IMR-90 (cell line): Measurements from ENCODE around the gene PLOD3. TPM values are rescaled to one million over a fixed set of nuclear protein-coding genes. Genes with fewer than 3 reads are reported as not detected.

Experiments used
- ATAC-seq: fragments of 200-7000 bp; cut with Tn5 transposase; 2 replicates; pipeline ENCODE4 v1.9.1; 2020; ENCODE audit warnings: low read depth, mild to moderate bottlenecking, moderate library complexity
- BruUV-seq: library from RNA; stranded (reverse); fragments of 400-500 nt; replicated peaks from 2 replicates; lab custom pipeline; 2021; lab: Mats Ljungman, UMichigan
- CTCF ChIA-PET: fragments of 300-600 bp; formaldehyde crosslinking; extraction: SDS; loops from one replicate; lab custom pipeline; 2021; ENCODE audit warnings: antibody characterized with exemption; lab: Yijun Ruan, JAX
- POLR2A ChIA-PET: fragments of 300-600 bp; sonication (Branson Sonifier 250); formaldehyde crosslinking; loops from one replicate; lab custom pipeline; 2022; ENCODE audit warnings: antibody characterized with exemption; ENCODE audit not compliant: unreplicated experiment; lab: Charles Lee
- DNase-seq: peaks from one replicate; pipeline ENCODE4 v3.0.0; 2013
- H2AFZ ChIP-seq: replicated peaks from 2 replicates; pipeline ENCODE3; 2013; ENCODE audit warnings: low read length, mild to moderate bottlenecking; ENCODE audit not compliant: poor library complexity
- H2AK5ac ChIP-seq: 2 replicates; pipeline ENCODE4 v1.6.1; 2013; ENCODE audit warnings: low read depth, low read length, inconsistent platforms
- H2AK9ac ChIP-seq: replicated peaks from 2 replicates; pipeline ENCODE3; 2013; ENCODE audit warnings: mild to moderate bottlenecking, low read depth, low read length, moderate library complexity; ENCODE audit not compliant: poor library complexity
- H2BK120ac ChIP-seq: 2 replicates; pipeline ENCODE4 v1.6.1; 2013; ENCODE audit warnings: low read depth, low read length, inconsistent platforms
- H2BK15ac ChIP-seq: 3 replicates; pipeline ENCODE4 v1.6.1; 2013; ENCODE audit warnings: low read depth, low read length, inconsistent platforms
- H2BK20ac ChIP-seq: 2 replicates; pipeline ENCODE4 v1.6.1; 2013; ENCODE audit warnings: low read depth, mild to moderate bottlenecking, inconsistent platforms, low read length, moderate library complexity
- H2BK5ac ChIP-seq: 2 replicates; pipeline ENCODE4 v1.6.1; 2013; ENCODE audit warnings: mild to moderate bottlenecking, low read depth, low read length, inconsistent platforms; ENCODE audit not compliant: poor library complexity, severe bottlenecking
- H3K14ac ChIP-seq: replicated peaks from 2 replicates; pipeline ENCODE4 v1.6.1; 2013; ENCODE audit warnings: low read depth, low read length, inconsistent platforms
- H3K18ac ChIP-seq: 2 replicates; pipeline ENCODE4 v1.6.1; 2013; ENCODE audit warnings: low read depth, low read length, control low read depth
- H3K23ac ChIP-seq: 2 replicates; pipeline ENCODE4 v1.6.1; 2013; ENCODE audit warnings: low read depth, low read length, inconsistent platforms
- H3K27ac ChIP-seq: 2 replicates; pipeline ENCODE4 v1.5.1; 2013; ENCODE audit warnings: mild to moderate bottlenecking, control low read depth, low read length; ENCODE audit not compliant: insufficient read depth
- H3K27me3 ChIP-seq: 2 replicates; pipeline ENCODE4 v1.6.1; 2013; ENCODE audit warnings: low read length; ENCODE audit not compliant: control insufficient read depth, insufficient read depth
- H3K36me3 ChIP-seq: 2 replicates; pipeline ENCODE4 v1.6.1; 2013; ENCODE audit warnings: low read length, mixed read lengths; ENCODE audit not compliant: control insufficient read depth, insufficient read depth
- H3K4ac ChIP-seq: 2 replicates; pipeline ENCODE4 v1.6.1; 2013; ENCODE audit warnings: low read depth, low read length, inconsistent platforms
- H3K4me1 ChIP-seq: 2 replicates; pipeline ENCODE4 v1.6.1; 2013; ENCODE audit warnings: low read length, mixed read lengths; ENCODE audit not compliant: control insufficient read depth, insufficient read depth
- H3K4me2 ChIP-seq: 2 replicates; pipeline ENCODE4 v1.6.1; 2013; ENCODE audit warnings: low read depth, mild to moderate bottlenecking, control low read depth, low read length, moderate library complexity
- H3K4me3 ChIP-seq: 2 replicates; pipeline ENCODE4 v1.5.1; 2013; ENCODE audit warnings: low read depth, mild to moderate bottlenecking, control low read depth, low read length, moderate library complexity; ENCODE audit not compliant: insufficient read depth
- H3K56ac ChIP-seq: 2 replicates; pipeline ENCODE4 v1.6.1; 2013; ENCODE audit warnings: low read length, inconsistent platforms; ENCODE audit not compliant: insufficient read depth; ENCODE audit errors: extremely low read depth
- H3K79me1 ChIP-seq, 2 experiments: 2 replicates each; pipeline ENCODE4 v1.6.1; 2013; ENCODE audit warnings: low read length in 2 of 2, inconsistent platforms in 1 of 2, low read depth in 1 of 2
- H3K9ac ChIP-seq: 2 replicates; pipeline ENCODE4 v1.6.1; 2013; ENCODE audit warnings: low read depth, low read length, control low read depth
- H3K9me1 ChIP-seq: 2 replicates; pipeline ENCODE4 v1.6.1; 2013; ENCODE audit warnings: low read length, inconsistent platforms; ENCODE audit not compliant: insufficient read depth
- H3K9me3 ChIP-seq: 2 replicates; pipeline ENCODE4 v1.6.1; 2013; ENCODE audit warnings: low read length; ENCODE audit not compliant: control insufficient read depth, insufficient read depth
- H4K20me1 ChIP-seq: 2 replicates; pipeline ENCODE4 v1.6.1; 2013; ENCODE audit warnings: low read length, inconsistent platforms; ENCODE audit not compliant: insufficient read depth
- H4K5ac ChIP-seq: 2 replicates; pipeline ENCODE4 v1.6.1; 2013; ENCODE audit warnings: mild to moderate bottlenecking, low read depth, low read length, control low read depth
- H4K8ac ChIP-seq, 2 experiments: 2 replicates each; pipeline ENCODE4 v1.6.1; 2013; ENCODE audit warnings: low read depth in 2 of 2, low read length in 2 of 2, control low read depth in 1 of 2, inconsistent platforms in 1 of 2
- H4K91ac ChIP-seq: 2 replicates; pipeline ENCODE4 v1.6.1; 2013; ENCODE audit warnings: low read depth, low read length, inconsistent platforms; ENCODE audit not compliant: insufficient read depth
- BHLHE40 ChIP-seq: fragments of 150-350 bp; IDR thresholded peaks from 2 replicates; pipeline ENCODE4 v1.6.1; 2016; ENCODE audit warnings: mild to moderate bottlenecking, low read depth, low read length
- MAFK ChIP-seq: IDR thresholded peaks from 2 replicates; pipeline ENCODE4 v1.6.1; 2012; ENCODE audit warnings: low read depth, low read length, improper control_type of control experiment
- MAZ ChIP-seq: IDR thresholded peaks from 2 replicates; pipeline ENCODE4 v1.6.1; 2012; ENCODE audit warnings: low read depth, mild to moderate bottlenecking, low read length, improper control_type of control experiment, moderate library complexity, borderline replicate concordance
- MXI1 ChIP-seq: IDR thresholded peaks from 2 replicates; pipeline ENCODE4 v1.6.1; 2012; ENCODE audit warnings: low read depth, mild to moderate bottlenecking, low read length, moderate library complexity, borderline replicate concordance
- NFE2L2 ChIP-seq: fragments of 150-350 bp; IDR thresholded peaks from 2 replicates; pipeline ENCODE4 v1.6.1; 2016; ENCODE audit warnings: low read depth, mild to moderate bottlenecking, low read length
- POLR2A ChIP-seq: IDR thresholded peaks from 2 replicates; pipeline ENCODE4 v1.6.1; 2012; ENCODE audit warnings: mild to moderate bottlenecking, low read depth, low read length
- SMC3 ChIP-seq: fragments of 150-350 bp; IDR thresholded peaks from 2 replicates; pipeline ENCODE4 v1.6.1; 2016; ENCODE audit warnings: low read depth, mild to moderate bottlenecking, antibody characterized with exemption, low read length, moderate library complexity
- WGBS, 2 experiments: methylation state at CpG; one replicate each; pipeline versions ENCODE4 v1.1.5 to v1.1.7; 2013; ENCODE audit warnings: missing lambda C conversion rate in 2 of 2; ENCODE audit not compliant: insufficient read length in 1 of 2; ENCODE audit errors: extremely low coverage in 2 of 2; 5-methylcytosine and 5-hydroxymethylcytosine counted together
- dilution Hi-C: fragments of 300-500 bp; cut with HindIII; formaldehyde crosslinking; loops from one replicate; pipeline ENCODE4 v1.14.3; 2018; ENCODE audit warnings: low sequenced_read_pairs; ENCODE audit not compliant: unreplicated experiment
- in situ Hi-C: fragments of 300-500 bp; cut with MboI; formaldehyde crosslinking; loops from 3 replicates; pipeline ENCODE4 v1.14.3; 2019; ENCODE audit warnings: low sequenced_read_pairs, inconsistent platforms, mixed read lengths
- intact Hi-C: fragments of 100-400 bp; cut with micrococcal nuclease; formaldehyde crosslinking; loops from 2 replicates; pipeline ENCODE4 v1.10.0; 2022
- polyA plus RNA-seq, 3 experiments: library from polyadenylated mRNA; depleted of rRNA; stranded (reverse); fragments of >200 nt; gene quantifications; 2 replicates each; pipeline ENCODE4 v1.2.3, GENCODE V29; 2012; ENCODE audit warnings: low replicate concordance in 1 of 3
- total RNA-seq: library from RNA; depleted of rRNA; stranded (reverse); fragments of >200 nt; gene quantifications from 2 replicates; pipeline ENCODE4 v1.2.3, GENCODE V29; 2012
- TF ChIP-seq, protein P1 (sequence below): fragments of 150-350 bp; IDR thresholded peaks from 2 replicates; pipeline ENCODE4 v1.6.1; 2017; ENCODE audit warnings: mild to moderate bottlenecking, antibody characterized with exemption, low read length, low read depth

Gene PLOD3
- total and polyA plus RNA-seq, 2 of the 4 experiments (the other 2 are of a cell fraction): 21.7 to 159 TPM

DNA sequence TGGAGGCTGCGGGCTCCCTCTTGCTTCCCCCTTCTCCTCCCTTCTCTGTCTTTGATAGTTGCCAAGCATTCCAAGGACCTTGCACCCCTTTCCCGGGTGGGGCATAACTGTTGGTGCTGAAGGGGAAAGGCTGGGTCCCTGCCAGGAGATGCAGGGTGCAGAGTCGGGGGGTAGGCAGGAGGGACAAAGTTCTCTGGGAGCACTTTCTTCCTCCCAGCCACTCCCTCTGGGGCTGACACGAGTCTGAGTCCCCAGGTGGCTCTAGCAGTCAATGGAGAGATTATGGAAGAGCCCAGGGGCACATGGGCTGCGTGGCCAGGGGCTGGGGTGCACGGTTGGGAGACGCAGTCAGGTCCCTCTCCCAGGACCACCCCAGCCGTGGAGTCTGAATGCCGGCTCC lies 18.1 kb upstream of the PLOD3 start:
- Histone ChIP-seq H3K9me3 (no peaks in the 10 kb centered on the region), H3K4ac (no peak overlapping the region), H3K27me3 (no peaks in the 10 kb centered on the region), H2BK5ac (no peak overlapping the region), H2AK9ac (peak overlapping the region; percentile 42), H3K18ac (no peak overlapping the region), H4K20me1 (peaks cover 12% of the 10 kb centered on the region), H3K27ac (no peak overlapping the region), H3K4me1 (peaks cover 8% of the 10 kb centered on the region), H3K36me3 (peaks cover 33% of the 10 kb centered on the region), H3K14ac (no peak overlapping the region), H3K56ac (no peak overlapping the region), H3K23ac (no peak overlapping the region), H2BK20ac (no peak overlapping the region), H3K4me3 (no peak overlapping the region), H2AFZ (no peak overlapping the region), H3K9ac (no peak overlapping the region), H3K79me1 (peaks cover 0 to 19% of the 10 kb centered on the region in 2 experiments; a peak in 2 of 4 replicates), H4K91ac (no peak overlapping the region), H2AK5ac (no peak overlapping the region), H3K9me1 (peaks cover 4% of the 10 kb centered on the region), H4K8ac (no peak overlapping the region), H2BK15ac (no peak overlapping the region), H3K4me2 (no peak overlapping the region), H2BK120ac (no peak overlapping the region), H4K5ac (no peak overlapping the region)
- ChIA-PET POLR2A (no interaction called here), CTCF (interaction anchor here (0.6 kb wide), 1 partner anchor 434 kb away, joined by 5 read pairs; no protein-coding TSS in a partner anchor)
- no CpG with 5 or more reads among the region's 9 CpGs for WGBS, 2 experiments
- dilution Hi-C loops (no loop called here), in situ Hi-C loops (no loop called here), intact Hi-C loops (no loop called here)
- no TSS peak for BruUV-seq
- DNase-seq (no peak), ATAC-seq (no peak)
- no peak for TF ChIP-seq MXI1
- TF ChIP-seq MAFK: no peak
- TF ChIP-seq BHLHE40: no peak
- TF ChIP-seq MAZ: no peak
- no peak for TF ChIP-seq POLR2A
- no peak for TF ChIP-seq SMC3
- TF ChIP-seq, protein P1, sequence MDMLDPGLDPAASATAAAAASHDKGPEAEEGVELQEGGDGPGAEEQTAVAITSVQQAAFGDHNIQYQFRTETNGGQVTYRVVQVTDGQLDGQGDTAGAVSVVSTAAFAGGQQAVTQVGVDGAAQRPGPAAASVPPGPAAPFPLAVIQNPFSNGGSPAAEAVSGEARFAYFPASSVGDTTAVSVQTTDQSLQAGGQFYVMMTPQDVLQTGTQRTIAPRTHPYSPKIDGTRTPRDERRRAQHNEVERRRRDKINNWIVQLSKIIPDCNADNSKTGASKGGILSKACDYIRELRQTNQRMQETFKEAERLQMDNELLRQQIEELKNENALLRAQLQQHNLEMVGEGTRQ: no peak
- no peak for TF ChIP-seq NFE2L2
